MM.1S (cell line): ENCODE results near the gene WIZ.

Experiments
- CTCF ChIP-seq: fragments of 300-600 bp; sonication (generic); IDR thresholded peaks from 2 replicates; pipeline ENCODE4 v1.5.1; 2016; ENCODE audit warnings: antibody characterized with exemption, low read length, mixed read lengths
- EZH2 ChIP-seq: fragments of 300-600 bp; sonication (generic); optimal IDR thresholded peaks from 2 replicates; pipeline ENCODE3; 2017; ENCODE audit warnings: low read depth, mild to moderate bottlenecking, antibody characterized with exemption, low read length, mixed read lengths
- EZH2phosphoT487 ChIP-seq: fragments of 300-600 bp; sonication (generic); IDR thresholded peaks from 2 replicates; pipeline ENCODE4 v1.6.1; 2018; ENCODE audit warnings: antibody characterized with exemption, low read length

- no peak for TF ChIP-seq CTCF
- no peak for TF ChIP-seq EZH2phosphoT487
- no peak for TF ChIP-seq EZH2
Observed at GRCh38 chr19:15372470-15372869, 77.3 kb downstream of the WIZ start.
